Right lobe of liver (tissue), 4 donors: ENCODE measurements around the gene ENPP3.

Experiments
- CTCF ChIP-seq, 4 donors: fragments of 200-600 bp in 3 of 4; fragments of 450-650 bp in 1 of 4; IDR thresholded peaks; one replicate each; pipeline versions ENCODE4 v1.5.1 to v1.8.0; 2016 to 2022; ENCODE audit warnings: antibody characterized with exemption in 4 of 4, mild to moderate bottlenecking in 2 of 4
- POLR2A ChIP-seq: fragments of 450-650 bp; IDR thresholded peaks from one replicate; pipeline ENCODE4 v1.6.1; 2017; ENCODE audit warnings: antibody characterized with exemption, mild to moderate bottlenecking
- donor health status: DM: no; HTN: no; CAD: no.
- donor health status: DM: no; HTN: no; CAD: no.
- donor health status: DM: no; HTN: yes; CAD: no.

- TF ChIP-seq POLR2A (no peak), CTCF (IDR thresholded peaks at IDR 0.05) (no peak)
Measured at GRCh38 chr6:131739136-131739535, 102.0 kb downstream of the ENPP3 start.
